Measurements from ENCODE around the gene RETREG3. TPM values are rescaled to one million over a fixed set of nuclear protein-coding genes. Genes with fewer than 3 reads are reported as not detected.
"Not testable (repeated sequence)": the region's sequence is repeated elsewhere in the genome, so short reads cannot be mapped to it uniquely, and the experiment has no call there.

The RETREG3 gene
- total RNA-seq, 1 donor from 2014 or later, result 38.3 TPM

GRCh38 chr17:42560246-42560645 is 48.9 kb downstream of the RETREG3 start:
- Mint-ChIP-seq H3K4me1 (peaks cover 25% of the 10 kb centered on the region), H3K27me3 (no peaks in the 10 kb centered on the region), H3K27ac (no peak overlapping the region), H3K9me3 (no peaks in the 10 kb centered on the region), H3K4me3 (no peak overlapping the region), H3K36me3 (ENCODE audit: low read depth) (peaks cover 14% of the 10 kb centered on the region)
- DNase-seq, result no peak
- intact Hi-C loops (cut with micrococcal nuclease), result no loop called here

DNA sequence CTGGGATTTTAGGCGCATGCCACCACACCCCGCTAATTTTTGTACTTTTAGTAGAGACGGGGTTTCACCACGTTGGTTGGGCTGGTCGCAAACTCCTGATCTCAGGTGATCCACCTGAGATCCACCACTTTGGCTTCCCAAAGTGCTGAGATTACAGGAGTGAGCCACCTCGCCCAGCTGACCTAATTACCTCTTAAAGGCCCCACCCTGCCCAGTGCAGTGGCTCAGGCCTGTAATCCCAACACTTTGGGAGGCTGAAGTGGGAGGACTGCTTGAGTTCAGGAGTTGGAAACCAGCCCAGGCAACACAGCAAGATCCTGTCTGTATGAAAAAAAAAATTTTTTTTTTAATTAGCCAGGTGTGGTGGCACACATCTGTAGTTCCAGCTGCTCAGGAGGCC is 50.1 kb downstream of the RETREG3 start:
- H3K4me1 Mint-ChIP-seq, result peaks cover 27% of the 10 kb centered on the region
- intact Hi-C loops (cut with micrococcal nuclease), result no loop called here
- peaks cover 9% of the 10 kb centered on the region for H3K36me3 Mint-ChIP-seq (ENCODE audit: low read depth)
- no peaks in the 10 kb centered on the region for H3K27me3 Mint-ChIP-seq
- H3K4me3 Mint-ChIP-seq, result no peak overlapping the region
- H3K27ac Mint-ChIP-seq, result no peak overlapping the region
- H3K9me3 Mint-ChIP-seq, result no peaks in the 10 kb centered on the region
- DNase-seq, result no peak

GRCh38 chr17:42555961-42556617 is 53.1 kb downstream of the RETREG3 start:
- H3K27me3 Mint-ChIP-seq; H3K27ac Mint-ChIP-seq; H3K9me3 Mint-ChIP-seq; DNase-seq; H3K36me3 Mint-ChIP-seq (ENCODE audit: low read depth): not testable (repeated sequence)
- intact Hi-C loops (cut with micrococcal nuclease), result loop anchor here (2.0 kb wide), 1 partner anchor 19 kb away; the partner anchor contains the start of gene NAGLU
- H3K4me3 Mint-ChIP-seq, result peak overlapping the region; percentile 95
- H3K4me1 Mint-ChIP-seq, result peaks cover 14% of the 10 kb centered on the region

- Mint-ChIP-seq H3K27me3 (no peaks in the 10 kb centered on the region), H3K36me3 (ENCODE audit: low read depth) (no peaks in the 10 kb centered on the region), H3K27ac (peak overlapping the region; percentile 92), H3K9me3 (no peaks in the 10 kb centered on the region), H3K4me3 (peak overlapping the region; percentile 95), H3K4me1 (peaks cover 18% of the 10 kb centered on the region)
- intact Hi-C loops (cut with micrococcal nuclease), result loop anchor here (2.0 kb wide), 1 partner anchor 18 kb away; the partner anchor contains the start of gene NAGLU
- DNase-seq, result no peak
Measured at GRCh38 chr17:42555122-42555622, 54.0 kb downstream of the RETREG3 start.

- peaks cover 18% of the 10 kb centered on the region for H3K4me1 Mint-ChIP-seq
- peak; percentile 95 for DNase-seq
- H3K27ac Mint-ChIP-seq, result peak overlapping the region; percentile 92
- intact Hi-C loops (cut with micrococcal nuclease), result loop anchor here (2.0 kb wide), 1 partner anchor 18 kb away; the partner anchor contains the start of gene NAGLU
- peak overlapping the region; percentile 95 for H3K4me3 Mint-ChIP-seq
- H3K9me3 Mint-ChIP-seq, result no peaks in the 10 kb centered on the region
- no peaks in the 10 kb centered on the region for H3K27me3 Mint-ChIP-seq
- H3K36me3 Mint-ChIP-seq (ENCODE audit: low read depth), result no peaks in the 10 kb centered on the region
Measured at GRCh38 chr17:42554250-42555121, 54.7 kb downstream of the RETREG3 start.

DNA sequence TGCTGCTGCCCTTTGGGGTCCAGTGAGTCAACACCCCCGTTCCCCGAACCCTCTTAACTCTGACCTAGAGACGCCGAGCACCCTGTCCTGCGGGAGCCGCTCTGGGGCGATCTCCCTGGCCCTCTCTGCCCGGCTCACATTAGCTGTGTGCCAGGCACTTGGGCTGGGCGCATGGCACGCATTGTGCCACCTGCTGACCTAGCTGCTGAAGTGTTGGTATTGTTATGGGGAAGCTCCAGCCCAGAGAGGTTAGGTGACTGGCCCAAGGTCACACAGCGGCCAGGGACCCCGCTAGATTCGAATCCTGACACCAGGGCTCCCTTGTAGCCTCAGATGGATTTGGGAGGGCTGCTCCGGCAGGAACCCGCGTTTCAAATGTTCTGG is 55.3 kb downstream of the RETREG3 start:
- no peaks in the 10 kb centered on the region for H3K9me3 Mint-ChIP-seq

GRCh38 chr17:42553161-42553818 is 55.9 kb downstream of the RETREG3 start:
- intact Hi-C loops (cut with micrococcal nuclease), result no loop called here
- DNase-seq, result no peak
- Mint-ChIP-seq H3K4me3 (peak overlapping the region; percentile 95), H3K36me3 (ENCODE audit: low read depth) (no peaks in the 10 kb centered on the region), H3K4me1 (peaks cover 26% of the 10 kb centered on the region), H3K27ac (peak overlapping the region; percentile 92), H3K27me3 (no peaks in the 10 kb centered on the region), H3K9me3 (no peaks in the 10 kb centered on the region)

More for the DNA sequence above, 55.3 kb downstream of the RETREG3 start:
- no peak for DNase-seq
- Mint-ChIP-seq H3K27me3 (no peaks in the 10 kb centered on the region), H3K4me3 (peak overlapping the region; percentile 95), H3K36me3 (ENCODE audit: low read depth) (no peaks in the 10 kb centered on the region), H3K4me1 (peaks cover 23% of the 10 kb centered on the region), H3K27ac (peak overlapping the region; percentile 92)
- intact Hi-C loops (cut with micrococcal nuclease), result loop anchor here (2.0 kb wide), 1 partner anchor 17 kb away; the partner anchor contains the start of gene NAGLU

GRCh38 chr17:42552736-42553135 is 56.4 kb downstream of the RETREG3 start, which contains the start of gene HSD17B1:
Gene HSD17B1 (plus strand): TSS chr17:42552923. CDS start chr17:42552934, 11 bp downstream.
- Mint-ChIP-seq H3K4me3 (peak within 1 kb of the TSS; percentile 95), H3K4me1 (peaks cover 26% of the 10 kb centered on the region), H3K27ac (peak within 1 kb of the TSS; percentile 92)
- intact Hi-C loops (cut with micrococcal nuclease); H3K36me3 Mint-ChIP-seq (ENCODE audit: low read depth); DNase-seq; H3K9me3 Mint-ChIP-seq; H3K27me3 Mint-ChIP-seq: not testable (repeated sequence)

GRCh38 chr17:42548993-42549755 is 60.0 kb downstream of the RETREG3 start:
- DNase-seq, result no peak
- intact Hi-C loops (cut with micrococcal nuclease), result no loop called here
- Mint-ChIP-seq H3K27ac (peak overlapping the region; percentile 53), H3K36me3 (ENCODE audit: low read depth) (no peaks in the 10 kb centered on the region), H3K4me3 (peak overlapping the region; percentile 11), H3K9me3 (no peaks in the 10 kb centered on the region), H3K27me3 (no peaks in the 10 kb centered on the region), H3K4me1 (peaks cover 13% of the 10 kb centered on the region)

DNA sequence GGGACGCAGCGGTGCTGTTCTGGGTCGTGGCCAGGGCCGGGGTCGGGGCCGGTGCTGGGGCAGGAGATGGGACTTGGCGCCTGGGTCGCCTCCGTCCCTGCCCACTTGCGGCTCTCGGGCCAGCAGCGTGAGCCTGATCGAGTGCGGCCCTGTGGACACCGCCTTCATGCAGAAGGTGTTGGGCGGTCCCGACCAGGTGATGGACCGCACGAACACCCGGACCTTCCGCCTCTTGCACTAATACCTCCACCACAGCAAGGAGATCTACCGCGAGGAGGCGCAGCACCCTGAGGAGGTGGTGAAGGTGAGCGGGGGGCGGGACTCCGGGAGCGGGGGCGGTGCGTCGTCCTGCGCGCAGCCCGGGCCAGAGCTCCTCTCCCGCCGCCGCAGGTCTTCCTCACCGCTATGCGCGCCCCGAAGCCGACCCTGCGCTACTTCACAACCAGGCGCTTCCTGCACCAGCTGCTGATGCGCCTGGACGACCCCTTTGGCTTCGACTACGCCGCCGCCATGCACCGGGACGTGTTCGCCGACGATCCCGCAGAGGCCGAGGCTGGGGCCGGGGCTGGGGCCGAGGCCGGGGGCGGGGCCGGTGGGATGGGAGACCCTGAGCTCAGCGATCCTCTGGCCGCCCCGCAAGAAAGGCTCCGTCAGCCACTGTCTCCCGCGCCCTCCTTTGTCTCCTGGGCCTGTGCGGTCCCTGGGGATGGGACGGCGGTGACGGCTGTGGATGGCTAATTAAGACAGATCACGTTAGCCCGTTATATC is 60.9 kb downstream of the RETREG3 start:
- Mint-ChIP-seq H3K4me3 (peak overlapping the region; percentile 32), H3K4me1 (peaks cover 11% of the 10 kb centered on the region), H3K27me3 (no peaks in the 10 kb centered on the region), H3K27ac (no peak overlapping the region), H3K36me3 (ENCODE audit: low read depth) (no peaks in the 10 kb centered on the region), H3K9me3 (no peaks in the 10 kb centered on the region)
- peak; percentile 93 for DNase-seq
- intact Hi-C loops (cut with micrococcal nuclease), result no loop called here

DNA sequence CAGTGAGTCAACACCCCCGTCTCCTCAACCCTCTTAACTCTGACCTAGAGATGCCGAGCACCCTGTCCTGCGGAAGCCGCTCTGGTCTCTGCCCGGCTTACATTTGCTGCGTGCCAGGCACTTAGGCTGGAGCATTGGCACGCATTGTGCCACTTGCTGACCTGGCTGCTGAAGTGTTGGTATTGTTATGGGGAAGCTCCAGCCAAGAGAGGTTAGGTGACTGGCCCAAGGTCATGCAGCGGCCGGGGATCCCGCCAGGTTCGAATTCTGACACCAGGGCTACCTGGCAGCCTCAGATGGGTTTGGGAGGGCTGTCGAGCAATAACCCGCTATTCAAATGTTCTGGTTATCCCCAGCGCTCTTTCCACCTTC is 61.5 kb downstream of the RETREG3 start:
- Mint-ChIP-seq H3K36me3 (ENCODE audit: low read depth) (no peaks in the 10 kb centered on the region), H3K27me3 (no peaks in the 10 kb centered on the region), H3K27ac (no peak overlapping the region), H3K4me3 (no peak overlapping the region), H3K9me3 (no peaks in the 10 kb centered on the region), H3K4me1 (peaks cover 11% of the 10 kb centered on the region)
- DNase-seq, result no peak
- intact Hi-C loops (cut with micrococcal nuclease), result no loop called here

- H3K27ac Mint-ChIP-seq, result no peak overlapping the region
- no peak overlapping the region for H3K4me3 Mint-ChIP-seq
- DNase-seq, result no peak
- H3K4me1 Mint-ChIP-seq, result peaks cover 11% of the 10 kb centered on the region
- H3K9me3 Mint-ChIP-seq, result no peaks in the 10 kb centered on the region
- intact Hi-C loops (cut with micrococcal nuclease), result no loop called here
- no peaks in the 10 kb centered on the region for H3K27me3 Mint-ChIP-seq
- H3K36me3 Mint-ChIP-seq (ENCODE audit: low read depth), result no peaks in the 10 kb centered on the region
Measured at GRCh38 chr17:42547001-42547461, 62.1 kb downstream of the RETREG3 start.

All from activated CD4-positive, alpha-beta T cell treated with anti-CD3 and anti-CD28 coated beads, Interleukin-2, amount 10 ng/mL, durations not matched to agents 24 days and 14 days (primary cell).